ENCODE measurements around the gene METTL14.

Gene METTL14

GRCh38 chr4:118718511-118719170 lies 33.4 kb downstream of the METTL14 start:
- H3K4me3 ChIP-seq (IDR thresholded peaks at IDR 0.05; ENCODE audit: insufficient read depth, low read depth, low read length): no peak overlapping the region
- H3K4me1 ChIP-seq (ENCODE audit: low read depth, poor library complexity, severe bottlenecking): no peaks in the 10 kb centered on the region
- H3K36me3 ChIP-seq (ENCODE audit: insufficient read depth): no peaks in the 10 kb centered on the region
- no peaks in the 10 kb centered on the region for H3K79me2 ChIP-seq (ENCODE audit: insufficient read depth, low read depth)
- no peak for TF ChIP-seq CTCF (conservative IDR thresholded peaks at IDR 0.05; ENCODE audit: low read depth, low read length)
- no peak overlapping the region for H2AFZ ChIP-seq (ENCODE audit: low read depth)
- H3K4me2 ChIP-seq: no peak overlapping the region
- no peak overlapping the region for H3K9ac ChIP-seq
- H3K27ac ChIP-seq: no peak overlapping the region
- H3K27me3 ChIP-seq (ENCODE audit: insufficient read depth, low read depth): no peaks in the 10 kb centered on the region
- no peaks in the 10 kb centered on the region for H4K20me1 ChIP-seq (ENCODE audit: insufficient read depth)

GRCh38 chr4:118721752-118722151 lies 36.6 kb downstream of the METTL14 start:
- Histone ChIP-seq H3K79me2 (ENCODE audit: insufficient read depth, low read depth) (no peaks in the 10 kb centered on the region), H3K27ac (no peak overlapping the region), H4K20me1 (ENCODE audit: insufficient read depth) (no peaks in the 10 kb centered on the region), H3K4me2 (no peak overlapping the region), H3K9ac (no peak overlapping the region), H3K4me3 (IDR thresholded peaks at IDR 0.05; ENCODE audit: insufficient read depth, low read depth, low read length) (no peak overlapping the region), H3K4me1 (ENCODE audit: low read depth, poor library complexity, severe bottlenecking) (no peaks in the 10 kb centered on the region), H3K27me3 (ENCODE audit: insufficient read depth, low read depth) (no peaks in the 10 kb centered on the region), H3K36me3 (ENCODE audit: insufficient read depth) (no peaks in the 10 kb centered on the region), H2AFZ (ENCODE audit: low read depth) (no peak overlapping the region)
- no peak for TF ChIP-seq CTCF (conservative IDR thresholded peaks at IDR 0.05; ENCODE audit: low read depth, low read length)

GRCh38 chr4:118723369-118723768 lies 38.2 kb downstream of the METTL14 start:
- Histone ChIP-seq H3K4me2 (no peak overlapping the region), H3K36me3 (ENCODE audit: insufficient read depth) (no peaks in the 10 kb centered on the region), H3K9ac (no peak overlapping the region), H3K79me2 (ENCODE audit: insufficient read depth, low read depth) (no peaks in the 10 kb centered on the region), H3K27me3 (ENCODE audit: insufficient read depth, low read depth) (no peaks in the 10 kb centered on the region), H3K4me3 (IDR thresholded peaks at IDR 0.05; ENCODE audit: insufficient read depth, low read depth, low read length) (no peak overlapping the region), H2AFZ (ENCODE audit: low read depth) (no peak overlapping the region), H3K27ac (no peak overlapping the region), H3K4me1 (ENCODE audit: low read depth, poor library complexity, severe bottlenecking) (no peaks in the 10 kb centered on the region), H4K20me1 (ENCODE audit: insufficient read depth) (no peaks in the 10 kb centered on the region)
- no peak for TF ChIP-seq CTCF (conservative IDR thresholded peaks at IDR 0.05; ENCODE audit: low read depth, low read length)

GRCh38 chr4:118727360-118727759 lies 42.2 kb downstream of the METTL14 start:
- Histone ChIP-seq H3K36me3 (ENCODE audit: insufficient read depth) (peaks cover 10% of the 10 kb centered on the region; the same call in 1 of the 2 replicates), H3K9ac (no peak overlapping the region)

More at GRCh38 chr4:118727360-118727759, 42.2 kb downstream of the METTL14 start:
- TF ChIP-seq CTCF (conservative IDR thresholded peaks at IDR 0.05; ENCODE audit: low read depth, low read length): no peak
- Histone ChIP-seq H3K4me3 (IDR thresholded peaks at IDR 0.05; ENCODE audit: insufficient read depth, low read depth, low read length) (no peak overlapping the region), H3K4me2 (no peak overlapping the region), H3K4me1 (ENCODE audit: low read depth, poor library complexity, severe bottlenecking) (peaks cover 13% of the 10 kb centered on the region), H4K20me1 (ENCODE audit: insufficient read depth) (no peaks in the 10 kb centered on the region), H2AFZ (ENCODE audit: low read depth) (no peak overlapping the region), H3K27ac (no peak overlapping the region), H3K79me2 (ENCODE audit: insufficient read depth, low read depth) (no peaks in the 10 kb centered on the region), H3K27me3 (ENCODE audit: insufficient read depth, low read depth) (no peaks in the 10 kb centered on the region)
